ENCODE results near the gene SYNE1. TPM values are rescaled to one million over a fixed set of nuclear protein-coding genes. Genes with fewer than 3 reads are reported as not detected.
"Not testable (repeated sequence)": the region's sequence is repeated elsewhere in the genome, so short reads cannot be mapped to it uniquely, and the experiment has no call there.

SYNE1 gene
- total RNA-seq, 1 experiment from 2014 or later, result 0.85 TPM

DNA sequence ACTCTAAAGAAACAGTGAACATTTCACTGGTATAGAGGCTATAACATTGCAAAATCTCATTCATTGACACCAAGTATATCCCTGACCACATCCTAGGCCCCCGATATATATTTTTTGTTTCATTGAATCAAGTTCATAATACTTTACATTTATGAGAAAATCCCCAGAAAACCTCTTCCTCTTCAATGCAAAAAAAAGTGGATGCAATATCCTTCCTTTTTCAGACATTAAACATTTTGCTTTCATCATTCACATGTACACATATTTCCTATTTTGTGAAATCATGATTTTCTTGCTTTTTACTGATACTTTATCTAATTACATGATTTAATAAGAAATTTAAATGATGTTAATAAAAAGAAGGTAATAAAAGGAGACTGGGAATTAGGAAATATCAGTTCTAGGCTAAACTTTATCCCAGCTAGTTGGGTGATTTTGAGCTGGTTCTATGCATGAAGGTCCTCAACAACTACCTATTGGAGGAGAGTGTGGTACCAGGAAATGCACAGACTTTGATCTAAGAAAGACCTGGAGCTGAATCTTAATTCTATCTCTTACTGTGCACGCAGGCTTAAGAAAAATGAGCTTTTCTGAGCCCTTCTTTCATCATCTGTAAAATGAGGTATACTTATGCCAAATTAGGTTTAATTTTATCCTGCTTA, 4.9 kb downstream of the SYNE1 start:
- in situ Hi-C loops (cut with HindIII; ENCODE audit: low sequenced_read_pairs), result no loop called here
- no peak for DNase-seq (ENCODE audit: low spot score)

DNA sequence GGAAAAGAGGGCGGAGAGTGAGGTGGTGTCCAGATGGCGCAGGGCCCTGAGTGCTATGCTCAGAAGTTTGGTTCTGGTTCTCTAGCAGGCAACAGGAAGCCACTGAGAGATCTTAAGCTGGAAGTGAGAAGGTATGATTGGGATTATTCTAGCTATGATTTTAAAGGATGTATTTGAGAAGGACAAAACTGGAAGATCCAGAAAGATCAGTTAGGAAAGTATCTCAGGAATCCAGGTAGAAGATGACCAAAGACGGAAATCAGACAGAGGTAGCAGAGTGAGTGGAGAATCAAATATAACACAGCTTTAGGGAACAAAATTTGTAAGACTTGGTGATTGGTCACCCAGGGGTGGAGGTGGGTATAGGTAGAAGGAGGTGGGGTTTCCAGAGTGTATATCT, 5.8 kb downstream of the SYNE1 start:
- DNase-seq (ENCODE audit: low spot score), result no peak
- in situ Hi-C loops (cut with HindIII; ENCODE audit: low sequenced_read_pairs), result no loop called here

DNA sequence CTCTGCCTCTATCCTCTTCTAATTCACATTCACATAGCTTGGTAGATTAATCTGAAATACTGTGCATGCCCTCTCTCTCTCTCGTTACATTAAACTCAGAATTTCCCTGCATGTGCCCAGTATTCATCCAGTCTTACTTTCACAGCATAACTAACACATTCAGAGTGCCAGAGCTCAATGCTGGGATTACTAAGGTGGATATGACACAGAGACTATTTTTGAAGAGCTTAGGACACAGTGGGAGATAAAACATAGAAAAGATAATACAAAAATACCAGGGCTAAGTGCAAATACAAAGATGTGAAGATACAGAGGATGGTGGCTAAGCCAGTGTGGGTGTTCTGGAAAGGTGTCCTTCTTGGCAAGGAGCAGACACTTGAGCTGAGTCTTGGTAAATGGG, 6.3 kb downstream of the SYNE1 start:
- DNase-seq (ENCODE audit: low spot score), result peak; percentile 33

DNA sequence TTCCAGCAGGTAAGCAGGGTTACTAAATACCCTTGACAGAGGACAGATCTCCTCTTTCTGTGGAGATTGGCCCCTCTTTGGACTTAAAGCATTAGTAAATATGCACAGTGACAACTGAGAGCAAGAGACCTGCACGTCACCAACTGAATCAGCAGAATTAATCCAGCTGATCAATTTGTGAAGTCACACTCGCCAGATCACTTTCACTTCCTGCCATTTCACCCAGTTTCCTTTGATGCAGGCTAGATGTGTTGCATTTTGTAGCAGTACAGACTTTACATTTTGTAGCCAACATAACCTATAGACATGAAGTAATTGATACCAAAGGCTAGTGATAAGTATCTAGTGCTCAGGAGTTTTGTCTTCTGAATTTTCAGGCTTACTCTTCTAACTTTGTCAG, 11.9 kb downstream of the SYNE1 start:
- peak; percentile 38 for DNase-seq (ENCODE audit: low spot score)
- in situ Hi-C loops (cut with HindIII; ENCODE audit: low sequenced_read_pairs), result no loop called here

More for the DNA sequence above, 6.3 kb downstream of the SYNE1 start:
- in situ Hi-C loops (cut with HindIII; ENCODE audit: low sequenced_read_pairs), result no loop called here

DNA sequence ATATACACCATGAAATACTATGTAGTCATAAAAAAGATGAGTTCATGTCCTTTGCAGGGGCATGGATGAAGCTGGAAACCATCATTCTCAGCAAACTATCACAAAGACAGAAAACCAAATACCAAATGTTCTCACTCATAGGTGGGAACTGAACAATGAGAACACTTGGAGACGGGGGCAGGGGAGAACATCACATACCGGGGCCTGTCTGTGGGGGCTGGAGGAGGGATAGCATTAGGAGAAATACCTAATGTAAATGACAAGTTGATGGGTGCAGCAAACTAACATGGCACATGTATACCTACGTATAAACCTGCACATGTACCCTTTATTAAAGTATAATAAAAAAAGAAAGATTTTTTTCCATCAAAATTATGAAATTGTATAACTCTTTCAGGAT, 22.4 kb downstream of the SYNE1 start:
- DNase-seq (ENCODE audit: low spot score); in situ Hi-C loops (cut with HindIII; ENCODE audit: low sequenced_read_pairs): not testable (repeated sequence)

DNA sequence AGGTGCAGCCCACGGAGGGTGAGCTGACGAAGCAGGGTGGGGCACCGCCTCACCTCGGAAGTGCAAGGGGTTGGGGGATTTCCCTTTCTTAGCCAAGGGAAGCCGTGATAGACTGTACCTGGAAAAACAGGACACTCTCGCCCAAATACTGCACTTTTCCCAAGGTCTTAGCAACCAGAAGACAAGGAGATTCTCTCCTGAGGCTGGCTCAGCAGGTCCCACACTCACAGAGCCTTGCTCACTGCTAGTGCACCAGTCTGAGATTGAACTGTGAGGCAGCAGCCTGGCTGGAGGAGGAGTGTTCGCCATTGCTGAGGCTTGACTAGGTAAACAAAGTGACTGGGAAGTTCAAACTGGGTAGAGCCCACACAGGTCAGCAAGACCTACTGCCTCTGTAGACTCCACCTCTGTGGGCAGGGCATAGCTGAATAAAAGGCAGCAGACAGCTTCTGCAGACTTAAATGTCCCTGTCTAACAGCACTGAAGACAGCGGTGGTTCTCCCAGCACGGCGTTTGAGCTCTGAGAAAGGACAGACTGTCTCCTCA, 28.0 kb downstream of the SYNE1 start:
- DNase-seq (ENCODE audit: low spot score), result no peak
- in situ Hi-C loops (cut with HindIII; ENCODE audit: low sequenced_read_pairs), result no loop called here

DNA sequence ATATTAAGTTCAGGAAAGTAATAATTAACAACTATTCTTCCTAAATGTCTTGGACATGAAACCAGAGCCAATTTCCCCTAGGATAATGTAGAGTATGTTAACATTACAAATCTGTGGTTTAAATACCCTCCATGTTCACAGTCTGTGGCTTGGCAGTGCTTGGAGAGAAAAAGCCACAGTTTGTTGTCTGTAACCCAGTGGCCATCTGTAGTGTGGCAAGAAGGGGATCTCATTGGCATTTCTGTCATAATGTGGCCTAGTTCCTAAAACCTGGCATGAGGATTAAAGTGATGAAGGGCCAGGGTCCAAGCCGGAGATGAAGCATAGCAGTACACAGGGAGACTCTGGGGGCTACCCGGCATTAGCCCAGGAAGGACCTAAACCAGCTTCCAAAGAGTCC, 31.2 kb downstream of the SYNE1 start:
- in situ Hi-C loops (cut with HindIII; ENCODE audit: low sequenced_read_pairs), result no loop called here

DNA sequence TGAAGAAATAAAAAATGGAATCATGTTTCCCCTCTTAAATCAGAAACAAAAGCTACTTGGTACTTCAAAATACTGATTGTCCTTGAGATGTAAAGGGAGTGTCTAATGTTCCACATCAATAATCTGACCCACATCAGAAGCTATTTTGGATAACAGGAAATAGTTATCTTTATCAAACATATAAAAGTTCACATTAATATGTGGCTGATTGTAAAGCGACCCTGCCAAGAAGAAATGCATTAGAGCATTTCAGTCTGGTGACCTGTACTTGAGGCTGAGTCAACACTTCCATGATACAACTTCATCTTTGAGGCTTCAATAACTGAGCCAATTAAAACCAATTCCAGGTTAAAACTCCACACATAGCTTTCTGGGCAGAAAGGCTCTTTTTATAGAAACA, 31.8 kb downstream of the SYNE1 start:
- in situ Hi-C loops (cut with HindIII; ENCODE audit: low sequenced_read_pairs), result no loop called here
- no peak for DNase-seq (ENCODE audit: low spot score)

More for the DNA sequence above, 31.2 kb downstream of the SYNE1 start:
- DNase-seq (ENCODE audit: low spot score), result peak; percentile 78

DNA sequence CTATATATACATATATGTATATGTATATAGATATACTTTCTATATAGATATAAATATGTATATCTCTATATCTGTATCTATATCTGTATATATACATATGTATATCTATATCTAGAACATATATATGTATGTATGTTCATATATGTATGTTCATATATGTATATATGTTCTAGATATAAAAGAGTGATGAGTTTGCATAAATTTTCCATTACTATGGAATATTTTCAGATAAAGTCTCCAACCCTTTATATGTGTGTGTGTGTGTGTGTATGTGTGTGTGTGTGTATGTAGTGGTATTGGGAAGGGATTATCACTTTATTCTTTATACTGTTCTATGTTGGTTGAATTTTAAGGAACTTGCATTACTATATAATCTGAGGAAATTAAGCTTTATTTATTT, 33.3 kb downstream of the SYNE1 start:
- no peak for DNase-seq (ENCODE audit: low spot score)
- in situ Hi-C loops (cut with HindIII; ENCODE audit: low sequenced_read_pairs), result no loop called here

DNA sequence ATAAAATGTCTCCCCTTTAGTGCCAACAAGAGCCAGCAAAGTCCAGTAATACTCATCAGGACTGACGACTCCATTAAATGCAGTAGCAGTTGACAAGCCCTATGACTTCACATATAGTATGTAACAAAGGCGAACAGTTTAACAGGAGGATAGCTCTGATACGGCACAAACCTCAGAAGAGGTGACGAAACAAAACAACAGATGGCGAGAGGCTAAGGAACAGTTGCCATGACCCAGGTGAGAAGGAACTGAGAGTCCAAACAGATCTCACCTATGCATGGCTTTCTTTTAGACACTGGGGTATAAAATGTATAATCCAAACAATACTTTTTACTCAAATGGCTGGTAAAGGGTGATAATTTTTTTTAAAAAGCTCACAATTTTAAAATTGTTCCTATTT, 37.1 kb downstream of the SYNE1 start:
- in situ Hi-C loops (cut with HindIII; ENCODE audit: low sequenced_read_pairs), result no loop called here

DNA sequence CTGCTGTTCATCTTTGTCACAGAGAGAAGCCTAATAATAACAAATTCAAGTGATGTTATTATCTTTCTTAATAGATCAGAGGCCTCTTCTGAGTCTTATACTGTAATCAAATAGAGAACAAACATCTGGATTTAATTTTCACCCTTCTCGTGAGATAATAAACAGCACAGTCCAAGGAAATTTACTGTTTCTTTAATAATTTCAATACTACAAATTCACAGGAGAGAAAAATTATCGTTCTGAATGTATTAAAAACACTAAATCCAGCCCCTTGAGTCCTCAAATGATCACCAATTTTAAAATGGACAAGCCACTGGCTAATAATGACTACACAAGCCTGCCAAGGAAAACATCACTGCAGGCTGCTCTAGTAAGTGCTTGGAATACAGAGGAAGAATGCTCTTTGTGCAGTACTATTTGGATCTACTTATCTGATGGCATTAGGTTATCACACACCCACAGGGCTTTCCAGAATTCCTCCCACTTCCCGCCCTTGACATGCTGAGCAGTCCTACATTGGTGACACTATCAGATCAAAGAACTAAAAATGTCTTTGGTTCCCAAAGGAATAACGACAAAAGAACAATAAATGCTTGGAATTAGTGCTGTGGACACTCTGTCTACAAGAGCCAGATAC, 38.1 kb downstream of the SYNE1 start:
- in situ Hi-C loops (cut with HindIII; ENCODE audit: low sequenced_read_pairs), result no loop called here
- DNase-seq (ENCODE audit: low spot score), result peak; percentile 66

More for the DNA sequence above, 37.1 kb downstream of the SYNE1 start:
- DNase-seq (ENCODE audit: low spot score), result peak; percentile 96

DNA sequence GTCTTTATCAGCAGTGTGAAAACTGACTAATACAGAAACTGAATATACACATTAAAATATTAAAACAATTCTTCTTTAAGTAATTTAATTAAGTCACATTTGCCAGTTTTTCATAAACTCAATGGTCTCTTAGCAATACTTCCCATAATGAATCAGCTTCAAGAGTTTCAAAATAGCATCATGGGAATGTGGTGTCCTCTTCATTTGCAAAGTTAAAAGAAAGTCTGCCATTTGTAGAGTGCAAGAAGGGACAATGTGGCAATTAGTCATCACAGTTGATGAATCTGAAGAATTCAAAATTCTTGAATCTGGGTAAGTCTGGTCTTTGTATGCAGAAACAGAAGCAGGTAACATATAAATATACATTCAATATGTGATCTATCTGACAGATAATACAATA, 38.7 kb downstream of the SYNE1 start:
- in situ Hi-C loops (cut with HindIII; ENCODE audit: low sequenced_read_pairs), result no loop called here
- no peak for DNase-seq (ENCODE audit: low spot score)

DNA sequence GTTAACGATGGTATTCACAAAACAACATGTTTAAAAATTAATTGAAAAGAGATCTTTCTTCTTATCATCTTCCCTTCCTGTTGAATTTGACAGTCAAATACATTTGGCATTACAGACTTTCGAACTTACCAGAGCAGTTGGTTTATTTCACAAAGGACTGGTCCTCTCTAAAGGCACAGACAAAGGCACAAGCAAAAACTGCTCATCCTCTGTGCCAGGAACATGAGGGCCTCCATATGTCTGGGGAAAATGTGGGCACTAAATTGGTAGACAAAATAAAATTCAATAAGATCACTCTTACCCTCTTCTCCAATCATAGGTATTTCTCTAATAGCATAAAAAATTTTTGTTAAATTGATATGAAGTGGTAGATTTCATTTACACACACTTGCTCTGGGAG, 40.4 kb downstream of the SYNE1 start:
- in situ Hi-C loops (cut with HindIII; ENCODE audit: low sequenced_read_pairs), result no loop called here
- DNase-seq (ENCODE audit: low spot score), result peak; percentile 74

DNA sequence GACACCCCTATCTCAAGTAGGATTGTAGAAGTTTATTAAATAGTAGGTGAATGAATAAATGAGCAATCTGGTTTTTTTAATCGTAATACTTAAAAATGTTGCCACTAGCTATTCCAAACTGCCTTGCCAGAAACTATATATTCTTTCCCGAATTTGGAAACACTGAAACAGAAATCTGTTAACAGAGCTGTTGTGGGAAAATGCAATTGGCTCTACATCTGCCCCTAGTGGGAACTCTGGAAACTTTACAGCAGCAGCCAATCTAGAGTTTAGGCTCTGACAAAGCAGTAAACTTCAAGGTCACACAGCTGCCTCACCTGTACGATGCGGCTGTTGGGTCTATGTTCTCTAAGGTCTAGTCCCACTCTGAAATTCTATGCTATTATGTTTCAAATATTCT, 41.7 kb downstream of the SYNE1 start:
- no peak for DNase-seq (ENCODE audit: low spot score)

DNA sequence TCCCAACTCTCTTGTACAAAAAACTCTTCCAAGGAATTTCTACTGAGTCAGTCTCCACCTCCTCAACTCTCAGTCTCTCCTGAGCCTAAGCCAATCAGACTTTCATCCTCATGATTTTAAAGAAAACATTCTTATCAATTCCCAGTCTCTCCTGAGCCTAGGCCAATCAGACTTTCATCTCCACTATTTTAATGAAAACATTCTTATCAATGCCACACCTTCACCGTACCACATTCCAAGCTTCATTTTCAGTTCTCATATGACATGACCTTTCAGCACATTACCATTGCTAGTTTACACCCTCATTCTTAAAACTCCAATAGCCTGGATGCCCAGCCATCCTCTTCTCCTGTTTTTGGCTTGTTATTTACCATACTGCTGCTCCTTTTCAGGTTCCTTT, 42.5 kb downstream of the SYNE1 start:
- in situ Hi-C loops (cut with HindIII; ENCODE audit: low sequenced_read_pairs), result no loop called here
- DNase-seq (ENCODE audit: low spot score), result no peak

More for the DNA sequence above, 41.7 kb downstream of the SYNE1 start:
- in situ Hi-C loops (cut with HindIII; ENCODE audit: low sequenced_read_pairs), result no loop called here

DNA sequence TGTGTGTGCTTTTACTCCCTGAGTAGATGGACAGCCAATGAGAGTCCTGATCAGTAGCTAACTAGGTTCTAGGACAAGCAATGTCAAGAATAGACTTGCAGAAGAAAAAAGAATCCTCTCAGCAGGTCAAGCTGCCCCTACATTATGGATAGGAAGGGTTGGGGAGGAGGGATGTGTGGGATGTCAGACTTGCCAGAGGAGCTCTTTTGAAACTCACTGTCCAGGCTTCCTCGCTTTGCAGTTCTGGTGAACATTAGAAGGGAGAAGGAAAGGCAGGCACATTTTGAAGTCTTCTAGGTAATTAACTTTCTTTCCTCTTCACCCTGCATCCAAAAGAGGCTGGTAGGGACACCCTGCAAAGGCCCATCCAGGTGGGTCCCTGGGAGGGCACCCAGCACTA, 48.7 kb downstream of the SYNE1 start:
- no peak for DNase-seq (ENCODE audit: low spot score)
- in situ Hi-C loops (cut with HindIII; ENCODE audit: low sequenced_read_pairs), result no loop called here

DNA sequence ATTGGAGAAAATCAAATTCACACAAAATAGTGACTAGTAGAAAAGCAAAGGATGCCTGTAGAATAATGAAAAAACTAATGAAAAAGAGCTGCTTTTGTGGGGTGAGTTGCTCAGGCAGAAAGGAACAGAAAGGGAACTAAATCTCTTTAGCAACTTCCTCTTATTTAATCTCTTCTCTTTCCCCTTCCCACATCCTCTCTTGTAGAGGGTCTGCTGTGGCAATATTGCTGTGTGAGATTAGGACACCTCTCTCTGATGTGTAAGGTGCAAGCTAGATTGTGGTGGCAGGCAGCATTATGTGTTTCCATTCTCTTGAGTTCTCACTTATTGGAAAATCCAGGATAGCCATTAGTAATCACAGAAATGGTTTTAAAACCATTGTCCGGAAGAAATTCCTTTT, 49.7 kb downstream of the SYNE1 start:
- in situ Hi-C loops (cut with HindIII; ENCODE audit: low sequenced_read_pairs), result no loop called here
- no peak for DNase-seq (ENCODE audit: low spot score)

DNA sequence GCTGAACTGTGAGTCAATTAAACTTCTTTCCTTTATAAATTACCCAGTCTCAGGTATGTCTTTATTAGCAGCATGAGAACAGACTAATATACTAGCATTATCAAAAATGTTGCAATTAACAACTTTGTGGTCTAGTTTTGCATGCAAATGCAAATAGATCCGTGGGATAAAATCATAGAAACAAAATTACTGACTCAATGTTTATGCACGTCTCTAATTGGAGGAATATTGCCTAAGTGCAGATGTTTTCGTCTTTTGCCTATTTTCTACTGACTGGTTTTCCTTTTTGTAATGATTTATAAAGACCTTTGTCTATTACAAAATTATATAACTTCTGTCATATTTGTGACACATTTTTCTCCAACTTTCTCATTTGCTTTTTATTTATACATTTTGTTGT, 51.9 kb downstream of the SYNE1 start:
- no peak for DNase-seq (ENCODE audit: low spot score)
- in situ Hi-C loops (cut with HindIII; ENCODE audit: low sequenced_read_pairs), result no loop called here

DNA sequence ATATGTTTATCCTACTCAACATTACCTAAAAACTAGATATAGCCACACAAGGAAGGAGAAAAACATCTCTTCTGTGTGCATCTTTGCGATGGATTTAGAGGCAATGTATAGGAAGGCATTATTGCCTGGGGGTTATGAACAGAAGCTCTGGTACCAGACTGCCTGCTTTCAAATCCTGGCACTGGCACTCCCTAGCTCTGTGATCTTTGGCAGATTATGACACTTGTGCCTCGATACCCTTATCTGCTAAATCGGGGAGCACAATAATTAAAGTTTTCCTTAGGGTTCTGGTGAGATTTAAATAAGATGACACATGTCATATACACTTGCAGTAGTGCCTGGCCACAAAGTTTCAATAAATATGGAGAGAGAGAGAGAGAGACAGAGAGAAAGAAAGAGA, 53.3 kb downstream of the SYNE1 start:
- in situ Hi-C loops (cut with HindIII; ENCODE audit: low sequenced_read_pairs), result no loop called here
- no peak for DNase-seq (ENCODE audit: low spot score)

DNA sequence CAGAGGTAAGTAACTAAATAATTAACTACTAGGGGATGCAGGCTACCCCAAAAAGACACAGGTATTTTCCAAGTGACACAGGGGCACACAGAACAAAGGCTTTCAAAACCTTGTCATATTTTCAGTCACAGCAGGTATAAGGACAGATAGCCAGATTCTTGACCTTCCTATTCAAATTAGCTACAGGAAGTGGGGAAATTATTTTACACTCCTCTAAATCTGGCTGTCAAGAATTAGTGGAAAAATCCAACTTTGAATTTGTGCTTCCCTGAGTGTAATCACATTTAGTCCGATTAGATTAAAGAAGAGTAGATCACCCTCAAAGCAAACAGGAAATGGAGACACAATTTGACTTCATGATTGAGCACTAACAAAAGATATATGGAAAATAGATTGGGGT, 60.6 kb downstream of the SYNE1 start:
- DNase-seq (ENCODE audit: low spot score), result peak; percentile 90
- in situ Hi-C loops (cut with HindIII; ENCODE audit: low sequenced_read_pairs), result no loop called here

DNA sequence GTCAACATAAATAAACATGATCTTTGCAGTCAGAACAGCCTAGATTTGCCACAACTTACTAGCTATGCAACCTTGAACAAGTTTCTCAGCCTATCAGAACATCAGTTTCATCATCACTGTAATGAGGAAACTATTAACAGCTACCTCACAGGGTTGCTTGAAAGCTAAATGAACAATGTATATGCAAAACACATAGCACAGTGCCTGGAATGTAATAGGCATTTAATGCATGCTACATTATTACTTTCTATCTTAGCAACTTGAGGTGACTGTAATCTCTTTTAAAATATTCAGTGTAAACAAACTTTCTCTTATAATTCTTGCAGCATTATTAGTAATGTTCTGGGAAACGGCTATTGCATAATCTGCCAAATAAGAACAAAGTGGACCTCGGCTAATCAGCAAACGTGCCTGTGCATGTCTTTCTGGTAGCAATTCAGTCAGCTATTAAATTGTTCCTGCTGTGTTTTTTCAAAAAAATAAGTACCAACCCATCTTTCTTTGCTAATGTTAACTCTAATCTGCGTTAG, 61.5 kb downstream of the SYNE1 start:
- DNase-seq (ENCODE audit: low spot score), result peak; percentile 75
- in situ Hi-C loops (cut with HindIII; ENCODE audit: low sequenced_read_pairs), result no loop called here

Data from G401 (cell line).